ENCODE data around the gene PPARG. TPM values are rescaled to one million over a fixed set of nuclear protein-coding genes. Genes with fewer than 3 reads are reported as not detected.

The PPARG gene
- total RNA-seq, 1 experiment from 2014 or later, result 0.79 TPM

DNA sequence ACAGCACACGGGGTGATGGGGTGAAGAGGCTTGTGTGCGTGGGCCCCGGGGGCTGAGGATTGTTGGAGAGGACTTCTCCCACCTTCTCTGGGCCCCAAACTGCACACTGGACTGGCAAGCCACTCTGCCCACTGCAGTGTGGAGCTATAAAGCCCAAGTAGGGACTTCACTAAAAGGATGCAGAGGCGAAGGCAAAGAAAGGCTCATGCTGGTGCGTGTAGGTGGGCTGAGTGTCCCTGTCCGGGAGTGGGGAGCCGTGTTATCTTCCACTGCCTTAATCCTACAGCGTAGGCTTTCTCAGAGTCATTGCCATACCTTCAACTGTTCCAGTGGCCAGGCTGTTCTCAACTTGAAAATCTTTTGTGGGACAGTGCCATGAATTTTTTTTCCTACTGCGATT, 3.9 kb downstream of the PPARG start (continued):
- no peak for TF ChIP-seq SP1 (CRISPR knock-in tag; conservative IDR thresholded peaks at IDR 0.05)
- TF ChIP-seq ETV6 (CRISPR knock-in tag; IDR thresholded peaks at IDR 0.05), result no peak
- TF ChIP-seq, protein P1, sequence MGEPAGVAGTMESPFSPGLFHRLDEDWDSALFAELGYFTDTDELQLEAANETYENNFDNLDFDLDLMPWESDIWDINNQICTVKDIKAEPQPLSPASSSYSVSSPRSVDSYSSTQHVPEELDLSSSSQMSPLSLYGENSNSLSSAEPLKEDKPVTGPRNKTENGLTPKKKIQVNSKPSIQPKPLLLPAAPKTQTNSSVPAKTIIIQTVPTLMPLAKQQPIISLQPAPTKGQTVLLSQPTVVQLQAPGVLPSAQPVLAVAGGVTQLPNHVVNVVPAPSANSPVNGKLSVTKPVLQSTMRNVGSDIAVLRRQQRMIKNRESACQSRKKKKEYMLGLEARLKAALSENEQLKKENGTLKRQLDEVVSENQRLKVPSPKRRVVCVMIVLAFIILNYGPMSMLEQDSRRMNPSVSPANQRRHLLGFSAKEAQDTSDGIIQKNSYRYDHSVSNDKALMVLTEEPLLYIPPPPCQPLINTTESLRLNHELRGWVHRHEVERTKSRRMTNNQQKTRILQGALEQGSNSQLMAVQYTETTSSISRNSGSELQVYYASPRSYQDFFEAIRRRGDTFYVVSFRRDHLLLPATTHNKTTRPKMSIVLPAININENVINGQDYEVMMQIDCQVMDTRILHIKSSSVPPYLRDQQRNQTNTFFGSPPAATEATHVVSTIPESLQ (CRISPR knock-in tag; IDR thresholded peaks at IDR 0.05), result no peak
- no peak for TF ChIP-seq GTF2I (CRISPR knock-in tag; conservative IDR thresholded peaks at IDR 0.05)
- TF ChIP-seq, protein P2, sequence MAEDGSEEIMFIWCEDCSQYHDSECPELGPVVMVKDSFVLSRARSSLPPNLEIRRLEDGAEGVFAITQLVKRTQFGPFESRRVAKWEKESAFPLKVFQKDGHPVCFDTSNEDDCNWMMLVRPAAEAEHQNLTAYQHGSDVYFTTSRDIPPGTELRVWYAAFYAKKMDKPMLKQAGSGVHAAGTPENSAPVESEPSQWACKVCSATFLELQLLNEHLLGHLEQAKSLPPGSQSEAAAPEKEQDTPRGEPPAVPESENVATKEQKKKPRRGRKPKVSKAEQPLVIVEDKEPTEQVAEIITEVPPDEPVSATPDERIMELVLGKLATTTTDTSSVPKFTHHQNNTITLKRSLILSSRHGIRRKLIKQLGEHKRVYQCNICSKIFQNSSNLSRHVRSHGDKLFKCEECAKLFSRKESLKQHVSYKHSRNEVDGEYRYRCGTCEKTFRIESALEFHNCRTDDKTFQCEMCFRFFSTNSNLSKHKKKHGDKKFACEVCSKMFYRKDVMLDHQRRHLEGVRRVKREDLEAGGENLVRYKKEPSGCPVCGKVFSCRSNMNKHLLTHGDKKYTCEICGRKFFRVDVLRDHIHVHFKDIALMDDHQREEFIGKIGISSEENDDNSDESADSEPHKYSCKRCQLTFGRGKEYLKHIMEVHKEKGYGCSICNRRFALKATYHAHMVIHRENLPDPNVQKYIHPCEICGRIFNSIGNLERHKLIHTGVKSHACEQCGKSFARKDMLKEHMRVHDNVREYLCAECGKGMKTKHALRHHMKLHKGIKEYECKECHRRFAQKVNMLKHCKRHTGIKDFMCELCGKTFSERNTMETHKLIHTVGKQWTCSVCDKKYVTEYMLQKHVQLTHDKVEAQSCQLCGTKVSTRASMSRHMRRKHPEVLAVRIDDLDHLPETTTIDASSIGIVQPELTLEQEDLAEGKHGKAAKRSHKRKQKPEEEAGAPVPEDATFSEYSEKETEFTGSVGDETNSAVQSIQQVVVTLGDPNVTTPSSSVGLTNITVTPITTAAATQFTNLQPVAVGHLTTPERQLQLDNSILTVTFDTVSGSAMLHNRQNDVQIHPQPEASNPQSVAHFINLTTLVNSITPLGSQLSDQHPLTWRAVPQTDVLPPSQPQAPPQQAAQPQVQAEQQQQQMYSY (CRISPR knock-in tag; IDR thresholded peaks at IDR 0.05), result no peak

DNA sequence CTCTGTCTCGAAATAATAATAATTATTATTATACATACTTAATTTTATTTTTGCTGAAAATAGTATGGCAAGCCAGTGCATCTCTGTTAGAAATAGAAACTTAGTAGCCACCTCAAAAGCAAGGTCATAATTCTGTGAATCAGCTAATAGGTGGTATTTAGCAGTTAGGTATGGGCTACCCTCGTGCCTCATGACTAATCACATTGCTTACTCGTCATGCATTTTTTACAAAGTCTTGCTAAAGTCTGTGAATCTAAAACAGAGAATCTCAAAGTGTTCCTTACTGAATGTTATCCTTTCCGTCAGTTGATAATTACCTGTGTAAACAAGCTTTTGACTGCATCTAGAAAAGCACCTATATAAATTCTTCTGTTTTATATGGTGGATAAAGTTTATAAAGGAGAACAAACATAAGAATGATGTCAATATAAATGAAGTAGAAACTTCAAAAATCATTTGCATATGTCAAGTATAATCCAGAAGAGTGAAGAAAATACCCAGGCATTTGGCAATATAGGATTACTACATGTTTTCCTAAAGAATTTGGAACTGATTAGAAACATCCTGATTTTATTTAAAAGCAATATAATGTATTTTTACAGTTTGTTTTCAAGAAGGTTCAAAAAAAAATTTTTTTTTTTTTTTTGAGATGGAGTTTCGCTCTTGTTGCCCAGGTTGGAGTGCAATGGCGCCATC, 6.2 kb downstream of the PPARG start:
- DNase-seq (ENCODE audit: low spot score), result no peak
- Mint-ChIP-seq H3K36me3 (no peaks in the 10 kb centered on the region), H3K9me3 (no peaks in the 10 kb centered on the region), H3K27ac (no peak overlapping the region), H3K4me1 (peaks cover 10% of the 10 kb centered on the region), H3K27me3 (ENCODE audit: low read depth) (peaks cover 28% of the 10 kb centered on the region), H3K4me3 (no peak overlapping the region)
- ChIA-PET POLR2A (no interaction called here), CTCF (interaction anchor here (0.7 to 1.2 kb wide), 2 partner anchors 18 to 633 kb away, joined by 4 read pairs; no protein-coding TSS in a partner anchor)
- TF ChIP-seq, protein P3, sequence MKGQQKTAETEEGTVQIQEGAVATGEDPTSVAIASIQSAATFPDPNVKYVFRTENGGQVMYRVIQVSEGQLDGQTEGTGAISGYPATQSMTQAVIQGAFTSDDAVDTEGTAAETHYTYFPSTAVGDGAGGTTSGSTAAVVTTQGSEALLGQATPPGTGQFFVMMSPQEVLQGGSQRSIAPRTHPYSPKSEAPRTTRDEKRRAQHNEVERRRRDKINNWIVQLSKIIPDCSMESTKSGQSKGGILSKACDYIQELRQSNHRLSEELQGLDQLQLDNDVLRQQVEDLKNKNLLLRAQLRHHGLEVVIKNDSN (CRISPR knock-in tag; IDR thresholded peaks at IDR 0.05), result no peak
- TF ChIP-seq ZNF219 (CRISPR knock-in tag; IDR thresholded peaks at IDR 0.05; ENCODE audit: borderline replicate concordance), result no peak
- TF ChIP-seq NR3C1 (CRISPR knock-in tag; conservative IDR thresholded peaks at IDR 0.05; ENCODE audit: low read depth), result no peak
- no peak for TF ChIP-seq ELF4 (CRISPR knock-in tag; IDR thresholded peaks at IDR 0.05; ENCODE audit: low read depth)
- no peak for TF ChIP-seq NFYB (CRISPR knock-in tag; conservative IDR thresholded peaks at IDR 0.05; ENCODE audit: low read depth)
- TF ChIP-seq, protein P4, sequence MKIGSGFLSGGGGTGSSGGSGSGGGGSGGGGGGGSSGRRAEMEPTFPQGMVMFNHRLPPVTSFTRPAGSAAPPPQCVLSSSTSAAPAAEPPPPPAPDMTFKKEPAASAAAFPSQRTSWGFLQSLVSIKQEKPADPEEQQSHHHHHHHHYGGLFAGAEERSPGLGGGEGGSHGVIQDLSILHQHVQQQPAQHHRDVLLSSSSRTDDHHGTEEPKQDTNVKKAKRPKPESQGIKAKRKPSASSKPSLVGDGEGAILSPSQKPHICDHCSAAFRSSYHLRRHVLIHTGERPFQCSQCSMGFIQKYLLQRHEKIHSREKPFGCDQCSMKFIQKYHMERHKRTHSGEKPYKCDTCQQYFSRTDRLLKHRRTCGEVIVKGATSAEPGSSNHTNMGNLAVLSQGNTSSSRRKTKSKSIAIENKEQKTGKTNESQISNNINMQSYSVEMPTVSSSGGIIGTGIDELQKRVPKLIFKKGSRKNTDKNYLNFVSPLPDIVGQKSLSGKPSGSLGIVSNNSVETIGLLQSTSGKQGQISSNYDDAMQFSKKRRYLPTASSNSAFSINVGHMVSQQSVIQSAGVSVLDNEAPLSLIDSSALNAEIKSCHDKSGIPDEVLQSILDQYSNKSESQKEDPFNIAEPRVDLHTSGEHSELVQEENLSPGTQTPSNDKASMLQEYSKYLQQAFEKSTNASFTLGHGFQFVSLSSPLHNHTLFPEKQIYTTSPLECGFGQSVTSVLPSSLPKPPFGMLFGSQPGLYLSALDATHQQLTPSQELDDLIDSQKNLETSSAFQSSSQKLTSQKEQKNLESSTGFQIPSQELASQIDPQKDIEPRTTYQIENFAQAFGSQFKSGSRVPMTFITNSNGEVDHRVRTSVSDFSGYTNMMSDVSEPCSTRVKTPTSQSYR (CRISPR knock-in tag; IDR thresholded peaks at IDR 0.05), result no peak
- TF ChIP-seq ZNF416 (CRISPR knock-in tag; IDR thresholded peaks at IDR 0.05), result no peak
- no peak for TF ChIP-seq JAZF1 (CRISPR knock-in tag; IDR thresholded peaks at IDR 0.05)
- TF ChIP-seq, protein P5, sequence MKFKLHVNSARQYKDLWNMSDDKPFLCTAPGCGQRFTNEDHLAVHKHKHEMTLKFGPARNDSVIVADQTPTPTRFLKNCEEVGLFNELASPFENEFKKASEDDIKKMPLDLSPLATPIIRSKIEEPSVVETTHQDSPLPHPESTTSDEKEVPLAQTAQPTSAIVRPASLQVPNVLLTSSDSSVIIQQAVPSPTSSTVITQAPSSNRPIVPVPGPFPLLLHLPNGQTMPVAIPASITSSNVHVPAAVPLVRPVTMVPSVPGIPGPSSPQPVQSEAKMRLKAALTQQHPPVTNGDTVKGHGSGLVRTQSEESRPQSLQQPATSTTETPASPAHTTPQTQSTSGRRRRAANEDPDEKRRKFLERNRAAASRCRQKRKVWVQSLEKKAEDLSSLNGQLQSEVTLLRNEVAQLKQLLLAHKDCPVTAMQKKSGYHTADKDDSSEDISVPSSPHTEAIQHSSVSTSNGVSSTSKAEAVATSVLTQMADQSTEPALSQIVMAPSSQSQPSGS (CRISPR knock-in tag; IDR thresholded peaks at IDR 0.05; ENCODE audit: borderline replicate concordance, low read depth), result no peak
- TF ChIP-seq, protein P6, sequence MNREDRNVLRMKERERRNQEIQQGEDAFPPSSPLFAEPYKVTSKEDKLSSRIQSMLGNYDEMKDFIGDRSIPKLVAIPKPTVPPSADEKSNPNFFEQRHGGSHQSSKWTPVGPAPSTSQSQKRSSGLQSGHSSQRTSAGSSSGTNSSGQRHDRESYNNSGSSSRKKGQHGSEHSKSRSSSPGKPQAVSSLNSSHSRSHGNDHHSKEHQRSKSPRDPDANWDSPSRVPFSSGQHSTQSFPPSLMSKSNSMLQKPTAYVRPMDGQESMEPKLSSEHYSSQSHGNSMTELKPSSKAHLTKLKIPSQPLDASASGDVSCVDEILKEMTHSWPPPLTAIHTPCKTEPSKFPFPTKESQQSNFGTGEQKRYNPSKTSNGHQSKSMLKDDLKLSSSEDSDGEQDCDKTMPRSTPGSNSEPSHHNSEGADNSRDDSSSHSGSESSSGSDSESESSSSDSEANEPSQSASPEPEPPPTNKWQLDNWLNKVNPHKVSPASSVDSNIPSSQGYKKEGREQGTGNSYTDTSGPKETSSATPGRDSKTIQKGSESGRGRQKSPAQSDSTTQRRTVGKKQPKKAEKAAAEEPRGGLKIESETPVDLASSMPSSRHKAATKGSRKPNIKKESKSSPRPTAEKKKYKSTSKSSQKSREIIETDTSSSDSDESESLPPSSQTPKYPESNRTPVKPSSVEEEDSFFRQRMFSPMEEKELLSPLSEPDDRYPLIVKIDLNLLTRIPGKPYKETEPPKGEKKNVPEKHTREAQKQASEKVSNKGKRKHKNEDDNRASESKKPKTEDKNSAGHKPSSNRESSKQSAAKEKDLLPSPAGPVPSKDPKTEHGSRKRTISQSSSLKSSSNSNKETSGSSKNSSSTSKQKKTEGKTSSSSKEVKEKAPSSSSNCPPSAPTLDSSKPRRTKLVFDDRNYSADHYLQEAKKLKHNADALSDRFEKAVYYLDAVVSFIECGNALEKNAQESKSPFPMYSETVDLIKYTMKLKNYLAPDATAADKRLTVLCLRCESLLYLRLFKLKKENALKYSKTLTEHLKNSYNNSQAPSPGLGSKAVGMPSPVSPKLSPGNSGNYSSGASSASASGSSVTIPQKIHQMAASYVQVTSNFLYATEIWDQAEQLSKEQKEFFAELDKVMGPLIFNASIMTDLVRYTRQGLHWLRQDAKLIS (CRISPR knock-in tag; IDR thresholded peaks at IDR 0.05; ENCODE audit: borderline replicate concordance), result no peak
- TF ChIP-seq, protein P1 (CRISPR knock-in tag; IDR thresholded peaks at IDR 0.05), result no peak
- no peak for TF ChIP-seq TEAD4 (CRISPR knock-in tag; IDR thresholded peaks at IDR 0.05)
- ATAC-seq, result no peak
